Colon (tissue), 2 donors: Measurements from ENCODE around the gene BHLHE40.
"Not testable (repeated sequence)": the region's sequence is repeated elsewhere in the genome, so short reads cannot be mapped to it uniquely, and the experiment has no call there.

Source experiments
- FAIRE-seq: peaks from 2 replicates; lab custom pipeline; 2012; peaks lifted over from hg19 to GRCh38; lab: Jason Lieb, UNC
- donor health status: control.
- donor health status: control.

The BHLHE40 gene

DNA sequence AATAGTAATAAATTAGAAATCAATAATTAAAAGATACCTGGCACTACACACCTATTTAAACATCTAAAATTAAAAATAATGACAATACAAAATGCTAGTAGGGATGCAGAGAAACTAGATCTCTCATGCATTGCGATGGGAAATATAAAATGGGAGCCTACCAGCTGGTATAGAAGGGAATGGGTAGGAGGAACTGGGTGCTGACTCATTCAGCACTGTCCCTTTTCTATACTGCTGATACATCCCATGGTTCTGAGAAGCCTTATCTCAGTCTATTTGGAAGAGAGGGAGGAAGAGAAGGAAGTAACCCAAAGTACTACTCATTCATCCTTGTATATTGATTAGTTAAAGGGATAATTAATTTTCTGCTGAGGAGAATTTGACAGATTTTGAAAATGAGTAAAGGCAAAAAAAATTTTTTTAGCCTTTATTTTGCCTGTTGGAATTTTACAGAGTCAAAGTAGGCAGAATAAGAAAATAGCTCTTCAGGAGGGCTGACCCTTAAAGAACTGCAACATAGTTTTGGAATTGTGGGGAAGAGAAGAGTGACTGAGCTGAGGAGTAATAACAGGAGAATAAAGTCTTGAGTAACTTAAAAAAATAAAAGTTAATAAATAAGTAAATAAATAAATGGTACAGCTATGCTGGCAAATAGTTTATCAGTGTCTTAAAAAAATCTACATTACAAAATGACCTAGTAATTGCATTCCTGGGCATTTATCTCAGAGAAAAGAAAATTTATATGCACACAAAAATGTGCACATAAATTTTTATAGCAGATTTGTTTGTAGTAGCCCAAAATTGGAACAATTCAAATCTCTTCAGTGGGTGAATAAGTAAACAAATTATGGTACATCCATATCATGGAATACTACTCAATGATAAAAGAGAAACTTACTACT is 15.3 kb upstream of the BHLHE40 start:
- no peak for FAIRE-seq

DNA sequence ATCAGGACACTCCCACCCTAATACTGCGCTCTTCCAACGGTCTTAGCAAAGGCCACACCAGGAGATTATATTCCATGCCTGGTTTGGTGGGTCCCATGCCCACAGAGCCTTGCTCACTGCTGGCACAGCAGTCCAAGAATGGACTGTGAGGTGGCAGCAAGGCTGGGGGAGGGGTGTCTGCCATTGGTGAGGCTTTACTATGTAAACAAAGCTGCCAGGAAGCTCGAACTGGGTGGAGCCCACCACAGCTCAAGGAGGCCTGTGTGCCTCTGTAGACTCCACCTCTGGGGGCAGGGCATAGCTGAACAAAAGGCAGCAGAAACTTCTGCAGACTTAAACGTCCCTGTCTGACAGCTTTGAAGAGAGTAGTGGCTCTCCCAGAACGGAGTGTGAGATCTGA is 13.2 kb upstream of the BHLHE40 start:
- FAIRE-seq: not testable (repeated sequence)

DNA sequence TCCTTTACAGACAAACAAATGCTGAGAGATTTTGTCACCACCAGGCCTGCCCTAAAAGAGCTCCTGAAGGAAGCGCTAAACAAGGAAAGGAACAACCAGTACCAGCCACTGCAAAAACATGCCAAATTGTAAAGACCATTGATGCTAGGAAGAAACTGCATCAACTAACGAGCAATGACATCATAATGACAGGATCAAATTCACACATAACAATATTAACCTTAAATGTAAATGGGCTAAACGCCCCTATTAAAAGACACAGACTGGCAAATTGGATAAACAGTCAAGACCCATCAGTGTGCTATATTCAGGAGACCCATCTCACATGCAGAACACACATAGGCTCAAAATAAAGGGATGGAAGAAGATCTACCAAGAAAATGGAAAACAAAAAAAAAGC is 11.6 kb upstream of the BHLHE40 start:
- not testable (repeated sequence) for FAIRE-seq

DNA sequence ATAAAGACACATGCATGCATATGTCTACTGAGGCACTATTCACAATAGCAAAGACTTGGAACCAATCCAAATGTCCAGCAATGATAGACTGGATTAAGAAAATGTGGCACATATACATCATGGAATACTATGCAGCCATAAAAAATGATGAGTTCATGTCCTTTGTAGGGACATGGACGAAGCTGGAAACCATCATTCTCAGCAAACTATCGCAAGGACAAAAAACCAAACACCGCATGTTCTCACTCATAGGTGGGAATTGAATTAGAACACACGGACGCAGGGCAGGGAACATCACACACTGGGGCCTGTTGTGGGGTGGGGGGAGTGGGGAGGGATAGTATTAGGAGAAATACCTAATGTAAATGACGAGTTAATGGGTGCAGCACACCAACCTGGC is 7.8 kb upstream of the BHLHE40 start:
- FAIRE-seq: not testable (repeated sequence)

DNA sequence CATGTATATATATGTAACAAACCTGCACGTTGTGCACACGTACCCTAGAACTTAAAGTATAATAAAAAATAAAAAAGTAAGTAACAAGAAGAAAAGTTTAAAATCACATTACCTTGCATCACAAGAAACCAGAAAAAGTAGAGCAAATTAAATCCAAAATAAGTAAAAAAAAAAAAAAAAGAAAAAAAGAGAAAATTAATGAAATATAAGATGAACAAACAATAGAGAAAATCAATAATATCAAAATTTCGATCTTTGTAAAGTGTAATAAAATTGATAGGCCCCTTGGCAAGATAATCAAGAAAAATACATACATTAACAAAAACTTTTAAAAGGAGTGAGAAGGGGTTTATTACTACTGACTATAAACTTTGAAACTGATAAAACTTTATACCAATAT is 7.4 kb upstream of the BHLHE40 start:
- FAIRE-seq: no peak

DNA sequence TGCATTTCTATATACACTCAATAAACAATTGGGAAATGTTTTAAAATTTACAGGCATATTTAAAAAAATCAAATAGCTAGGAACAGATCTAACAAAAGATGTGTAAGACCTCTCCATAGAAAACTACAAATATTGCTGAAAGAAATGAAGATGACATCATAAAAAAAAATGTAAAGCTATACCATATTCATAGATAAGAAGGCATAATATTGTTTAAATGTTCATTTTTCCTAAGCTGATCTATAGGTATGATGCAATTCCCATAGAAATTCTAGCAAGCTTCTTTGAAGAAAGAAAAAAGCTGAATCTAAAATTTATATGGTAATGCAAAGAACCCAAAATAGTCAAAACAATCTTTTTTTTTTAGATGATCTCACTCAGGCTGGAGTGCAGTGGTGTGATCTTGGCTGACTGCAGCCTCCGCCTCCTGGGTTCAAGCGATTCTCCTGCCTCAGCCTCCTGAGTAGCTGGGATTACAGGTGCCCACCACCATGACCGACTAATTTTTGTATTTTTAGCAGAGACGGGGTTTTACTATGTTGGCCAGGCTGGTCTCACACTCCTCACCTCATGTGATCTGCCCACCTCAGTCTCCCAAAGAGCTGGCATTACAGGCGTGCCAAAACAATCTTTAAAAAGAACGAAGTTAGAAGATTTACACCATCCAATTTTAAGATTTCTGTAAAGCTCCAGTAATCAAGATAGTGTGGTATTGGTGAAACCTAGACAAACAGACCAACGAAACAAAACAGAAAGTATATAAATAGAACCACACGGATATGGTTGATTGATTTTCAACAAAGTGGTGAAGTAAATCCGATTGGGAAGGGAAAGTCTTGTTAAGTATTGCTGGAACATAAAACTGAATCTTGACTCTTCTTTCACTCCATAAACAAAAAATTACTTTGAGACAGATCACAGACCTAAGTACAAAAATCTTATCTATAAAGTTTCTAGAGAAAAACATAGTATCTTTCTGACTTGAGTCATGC is 6.3 kb upstream of the BHLHE40 start:
- no peak for FAIRE-seq

DNA sequence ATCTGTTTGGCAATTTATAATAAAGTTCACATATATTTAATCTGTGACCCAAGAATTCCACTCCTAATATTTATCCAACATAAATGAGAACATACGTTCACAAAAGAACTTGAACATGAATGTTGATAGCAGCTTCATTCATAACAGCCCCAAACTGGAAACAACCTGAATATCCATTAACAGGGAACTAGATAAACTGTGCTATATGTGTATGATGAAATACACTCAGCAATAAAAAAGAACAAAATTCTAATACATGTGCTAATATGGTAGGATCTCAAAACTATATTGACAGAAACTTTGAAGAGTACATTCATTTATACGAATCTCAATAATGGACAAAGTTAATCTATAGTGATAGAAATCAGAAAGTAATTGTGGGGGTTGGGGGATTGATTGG is 5.1 kb upstream of the BHLHE40 start:
- no peak for FAIRE-seq

DNA sequence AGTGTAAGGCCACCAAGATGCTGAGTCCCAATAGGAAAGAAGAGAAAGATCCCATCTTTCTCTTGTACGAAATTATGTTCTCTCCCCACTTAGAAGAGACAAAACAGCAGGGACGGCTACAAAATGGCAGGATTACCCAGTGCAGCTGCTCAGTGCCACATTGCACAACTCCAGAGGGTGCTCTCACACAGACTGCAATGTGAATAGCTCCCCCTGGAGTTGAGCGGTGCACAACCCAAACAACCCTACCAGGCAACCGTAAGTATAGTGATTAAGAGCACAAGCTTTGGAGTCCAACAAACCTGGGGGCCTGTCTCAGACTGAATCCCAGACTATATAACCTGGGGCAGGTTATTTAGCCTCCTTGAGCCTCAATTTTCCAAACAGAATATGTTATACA is 3.1 kb upstream of the BHLHE40 start:
- no peak for FAIRE-seq

DNA sequence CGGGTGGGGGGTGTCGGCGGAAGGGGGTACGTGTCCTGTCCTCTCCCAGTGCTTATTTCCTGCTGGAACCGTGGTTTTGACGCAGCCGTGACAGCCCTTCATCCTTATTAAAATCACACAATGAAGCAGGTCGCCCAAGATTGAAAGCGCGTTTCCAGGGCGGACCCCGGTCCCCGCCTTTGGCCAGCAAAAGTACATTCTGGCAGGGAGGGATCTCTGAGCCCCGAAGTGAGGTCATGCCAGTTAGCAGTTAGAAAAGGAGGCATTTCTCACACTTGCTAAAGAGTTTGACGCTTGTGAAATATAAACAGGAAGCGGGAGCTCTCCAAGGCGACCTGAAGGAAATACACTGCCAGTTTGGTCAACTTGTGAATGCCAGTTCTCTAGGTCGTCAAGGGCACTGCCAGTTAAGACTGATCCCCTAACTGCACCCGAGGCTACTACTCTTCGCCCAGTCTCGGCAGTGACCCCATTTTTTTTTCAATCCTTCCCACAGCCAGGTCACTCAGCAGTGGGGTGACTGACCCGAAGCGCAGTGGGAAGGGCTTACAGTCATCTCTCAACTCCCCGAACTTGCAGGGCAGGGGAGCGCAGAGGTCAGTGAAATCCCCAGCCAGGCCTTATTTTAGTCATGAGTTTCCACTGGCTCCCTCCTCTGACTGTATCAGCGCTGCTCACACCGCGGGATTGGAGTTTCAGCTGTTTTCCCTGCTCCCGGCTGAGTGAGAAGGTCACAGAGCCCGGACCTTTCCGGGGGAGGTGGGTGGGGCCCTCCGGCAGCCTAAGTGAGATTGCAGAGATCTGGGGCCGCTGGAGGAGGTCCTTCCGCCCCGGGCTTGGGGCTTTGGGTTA is 2.0 kb upstream of the BHLHE40 start:
- no peak for FAIRE-seq

DNA sequence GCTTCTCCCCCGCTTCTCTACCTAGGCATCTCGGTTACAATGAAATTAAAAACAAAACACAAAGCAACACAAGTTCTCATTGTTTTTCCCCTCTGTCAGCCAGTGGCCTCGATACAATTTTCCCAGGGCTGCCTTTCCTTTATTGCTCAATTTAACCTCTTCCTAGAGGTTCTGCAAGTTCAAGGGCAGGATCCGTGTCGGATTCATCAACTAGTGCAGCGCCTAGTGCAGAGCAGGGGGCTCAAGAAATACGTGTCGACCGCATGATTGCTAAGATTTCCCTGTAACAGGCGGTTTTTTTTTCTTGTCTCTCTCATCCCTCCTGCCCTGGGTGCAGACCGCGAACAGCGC is 1.4 kb upstream of the BHLHE40 start:
- FAIRE-seq: no peak

DNA sequence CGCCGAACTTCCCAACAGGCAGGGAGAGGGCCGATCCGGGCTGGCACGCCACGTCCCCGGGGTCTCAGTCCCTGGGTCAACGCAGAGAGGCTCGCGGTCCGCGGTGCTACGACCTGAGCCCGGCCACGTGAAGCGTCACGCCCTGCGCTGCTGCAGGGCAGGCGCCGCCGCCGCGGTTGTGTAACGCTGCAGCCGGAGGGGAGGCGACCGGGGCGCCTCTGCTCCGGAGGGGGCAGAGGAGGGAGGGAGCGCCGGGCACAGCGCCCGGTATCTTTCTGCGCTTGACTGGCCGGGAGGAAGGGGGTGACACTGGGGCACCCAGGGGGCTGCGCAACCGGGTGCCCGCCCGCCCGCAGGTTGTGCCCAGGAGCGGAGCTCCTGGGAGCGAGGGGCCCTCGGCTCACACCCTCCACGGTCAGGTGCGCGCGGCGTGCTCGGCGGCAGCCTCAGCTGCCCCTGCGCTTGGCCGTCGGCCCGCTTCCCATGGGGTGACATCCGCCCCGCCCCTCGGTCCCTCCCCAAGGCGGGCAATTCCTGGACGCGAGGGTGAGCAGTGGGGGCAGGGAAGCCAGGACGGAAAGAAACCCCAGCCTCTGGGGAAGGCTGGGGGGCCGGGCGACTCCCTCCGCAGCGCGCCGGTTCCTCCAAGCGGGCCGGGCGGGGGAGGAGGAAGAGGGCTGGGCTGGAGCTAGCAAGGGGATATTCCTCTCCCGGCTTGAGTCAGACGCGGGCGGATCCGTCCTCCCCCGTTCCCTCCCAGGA is 852 bp upstream of the BHLHE40 start:
- no peak for FAIRE-seq

DNA sequence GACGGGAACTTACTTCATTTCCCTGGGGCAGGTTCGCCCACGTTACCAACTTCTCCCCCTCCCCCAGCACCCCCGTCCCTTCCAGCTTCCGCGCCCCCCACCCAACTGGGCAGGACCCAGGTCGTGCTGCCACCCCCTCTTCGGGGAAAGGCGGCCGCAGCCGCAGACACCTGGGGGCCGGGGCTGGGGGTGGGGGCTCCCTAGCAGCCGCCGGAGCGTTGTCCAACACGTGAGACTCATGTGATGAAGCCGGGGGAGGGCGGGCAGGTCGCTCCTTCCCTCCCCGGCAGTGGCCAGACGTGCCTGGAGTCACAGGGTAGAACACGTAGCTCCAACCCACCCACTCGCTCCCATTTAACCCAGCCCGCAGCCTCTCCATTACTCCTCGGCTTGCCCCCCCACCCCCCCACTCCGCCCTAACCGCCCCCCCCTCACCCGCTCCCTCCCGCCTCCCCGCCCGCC is 240 bp upstream of the BHLHE40 start:
- no peak for FAIRE-seq

DNA sequence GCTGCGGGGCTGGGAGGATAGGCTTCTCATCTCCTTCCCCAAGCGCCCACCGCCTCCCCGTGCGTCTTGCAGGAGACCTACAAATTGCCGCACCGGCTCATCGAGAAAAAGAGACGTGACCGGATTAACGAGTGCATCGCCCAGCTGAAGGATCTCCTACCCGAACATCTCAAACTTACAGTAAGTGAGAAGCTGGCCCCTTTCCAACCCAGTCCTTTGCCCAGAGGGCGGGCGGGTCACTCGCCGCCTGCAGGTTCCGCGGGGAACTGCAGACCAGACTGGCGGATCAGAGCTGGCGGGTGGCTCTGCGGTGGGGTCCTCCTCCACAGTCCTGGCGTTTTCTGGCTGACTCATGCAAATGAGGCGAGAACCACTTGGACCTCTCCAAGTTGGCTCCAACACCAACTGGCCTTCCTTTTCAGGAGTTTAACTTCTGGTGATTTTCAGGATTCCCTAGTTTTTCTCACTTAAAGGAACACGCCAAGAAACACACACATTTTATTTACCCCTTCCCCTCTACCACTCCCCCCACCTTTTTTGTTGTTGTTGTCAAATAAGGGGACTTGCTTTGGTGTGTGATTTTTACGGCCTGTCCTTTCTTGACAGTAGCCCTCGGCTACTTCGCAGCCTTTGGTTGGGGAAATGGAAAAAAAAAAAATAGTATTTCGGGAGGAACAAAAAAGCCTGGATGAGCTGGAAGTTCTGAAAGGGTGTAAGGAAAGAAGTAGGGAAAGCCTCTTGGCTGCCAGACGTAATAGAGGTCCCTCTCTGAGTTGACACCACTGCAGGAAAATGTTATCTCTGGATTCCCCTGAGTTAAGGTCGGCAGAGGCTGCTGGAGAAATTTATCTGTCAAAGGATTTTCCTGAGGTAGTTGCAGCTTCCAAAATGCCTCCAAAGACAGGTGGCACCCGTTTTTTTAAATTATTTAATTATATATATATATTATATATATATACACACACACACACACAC is 1.3 kb downstream of the BHLHE40 start:
- no peak for FAIRE-seq

DNA sequence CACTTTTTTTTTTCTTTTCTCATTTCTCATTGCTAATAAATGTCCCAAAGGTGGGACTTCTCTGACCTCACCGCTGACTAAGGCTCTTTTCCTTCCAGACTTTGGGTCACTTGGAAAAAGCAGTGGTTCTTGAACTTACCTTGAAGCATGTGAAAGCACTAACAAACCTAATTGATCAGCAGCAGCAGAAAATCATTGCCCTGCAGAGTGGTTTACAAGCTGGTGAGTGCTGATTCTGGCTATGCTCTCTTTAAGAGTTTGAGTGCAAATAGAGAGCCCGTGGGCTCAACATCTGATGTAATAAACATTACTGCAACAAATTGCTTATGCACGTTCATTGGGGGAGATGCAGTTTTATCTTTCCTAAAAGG is 2.0 kb downstream of the BHLHE40 start:
- no peak for FAIRE-seq

DNA sequence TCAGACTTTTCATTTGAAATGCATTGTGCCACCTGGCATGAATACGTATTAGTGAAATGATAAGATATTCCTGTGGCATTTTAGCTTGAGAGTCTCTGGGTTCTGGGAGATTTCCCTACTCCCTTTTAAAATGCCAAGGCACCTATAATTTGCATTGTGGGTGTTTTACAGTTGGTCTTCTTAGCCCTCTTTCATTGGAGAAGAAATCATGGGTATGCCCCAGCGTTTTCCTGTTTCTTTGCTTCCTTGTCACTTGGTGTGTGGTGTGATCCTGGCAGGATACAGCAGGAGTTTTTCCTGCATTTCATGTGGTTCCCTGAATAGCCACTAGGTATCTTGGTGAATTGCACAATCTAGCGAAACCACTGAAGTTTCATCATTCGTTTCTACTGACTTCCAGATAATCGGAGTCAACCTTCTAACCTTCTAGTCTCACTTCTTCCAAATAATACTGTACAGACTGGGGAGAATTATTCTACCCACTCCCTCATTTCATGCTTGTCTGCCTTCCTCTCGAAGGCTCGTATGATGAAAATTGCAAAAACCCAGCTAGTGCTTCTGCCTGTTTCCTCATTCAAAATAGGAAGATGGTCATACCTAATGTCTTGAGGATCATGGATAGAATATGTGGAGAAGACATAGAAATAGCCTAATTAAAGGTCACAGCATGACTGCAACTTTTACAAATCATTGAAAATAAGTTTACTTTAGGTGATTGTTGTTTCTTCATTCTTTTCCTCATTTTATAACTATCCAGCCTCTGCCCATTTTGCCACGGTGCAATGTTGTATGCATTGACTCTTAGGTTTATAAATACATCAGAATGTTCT is 2.6 kb downstream of the BHLHE40 start:
- no peak for FAIRE-seq

DNA sequence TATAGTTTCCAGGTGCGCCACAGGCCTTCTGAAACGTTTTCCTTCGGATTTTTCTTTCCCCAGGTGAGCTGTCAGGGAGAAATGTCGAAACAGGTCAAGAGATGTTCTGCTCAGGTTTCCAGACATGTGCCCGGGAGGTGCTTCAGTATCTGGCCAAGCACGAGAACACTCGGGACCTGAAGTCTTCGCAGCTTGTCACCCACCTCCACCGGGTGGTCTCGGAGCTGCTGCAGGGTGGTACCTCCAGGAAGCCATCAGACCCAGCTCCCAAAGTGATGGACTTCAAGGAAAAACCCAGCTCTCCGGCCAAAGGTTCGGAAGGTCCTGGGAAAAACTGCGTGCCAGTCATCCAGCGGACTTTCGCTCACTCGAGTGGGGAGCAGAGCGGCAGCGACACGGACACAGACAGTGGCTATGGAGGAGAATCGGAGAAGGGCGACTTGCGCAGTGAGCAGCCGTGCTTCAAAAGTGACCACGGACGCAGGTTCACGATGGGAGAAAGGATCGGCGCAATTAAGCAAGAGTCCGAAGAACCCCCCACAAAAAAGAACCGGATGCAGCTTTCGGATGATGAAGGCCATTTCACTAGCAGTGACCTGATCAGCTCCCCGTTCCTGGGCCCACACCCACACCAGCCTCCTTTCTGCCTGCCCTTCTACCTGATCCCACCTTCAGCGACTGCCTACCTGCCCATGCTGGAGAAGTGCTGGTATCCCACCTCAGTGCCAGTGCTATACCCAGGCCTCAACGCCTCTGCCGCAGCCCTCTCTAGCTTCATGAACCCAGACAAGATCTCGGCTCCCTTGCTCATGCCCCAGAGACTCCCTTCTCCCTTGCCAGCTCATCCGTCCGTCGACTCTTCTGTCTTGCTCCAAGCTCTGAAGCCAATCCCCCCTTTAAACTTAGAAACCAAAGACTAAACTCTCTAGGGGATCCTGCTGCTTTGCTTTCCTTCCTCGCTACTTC is 3.8 kb downstream of the BHLHE40 start:
- no peak for FAIRE-seq

DNA sequence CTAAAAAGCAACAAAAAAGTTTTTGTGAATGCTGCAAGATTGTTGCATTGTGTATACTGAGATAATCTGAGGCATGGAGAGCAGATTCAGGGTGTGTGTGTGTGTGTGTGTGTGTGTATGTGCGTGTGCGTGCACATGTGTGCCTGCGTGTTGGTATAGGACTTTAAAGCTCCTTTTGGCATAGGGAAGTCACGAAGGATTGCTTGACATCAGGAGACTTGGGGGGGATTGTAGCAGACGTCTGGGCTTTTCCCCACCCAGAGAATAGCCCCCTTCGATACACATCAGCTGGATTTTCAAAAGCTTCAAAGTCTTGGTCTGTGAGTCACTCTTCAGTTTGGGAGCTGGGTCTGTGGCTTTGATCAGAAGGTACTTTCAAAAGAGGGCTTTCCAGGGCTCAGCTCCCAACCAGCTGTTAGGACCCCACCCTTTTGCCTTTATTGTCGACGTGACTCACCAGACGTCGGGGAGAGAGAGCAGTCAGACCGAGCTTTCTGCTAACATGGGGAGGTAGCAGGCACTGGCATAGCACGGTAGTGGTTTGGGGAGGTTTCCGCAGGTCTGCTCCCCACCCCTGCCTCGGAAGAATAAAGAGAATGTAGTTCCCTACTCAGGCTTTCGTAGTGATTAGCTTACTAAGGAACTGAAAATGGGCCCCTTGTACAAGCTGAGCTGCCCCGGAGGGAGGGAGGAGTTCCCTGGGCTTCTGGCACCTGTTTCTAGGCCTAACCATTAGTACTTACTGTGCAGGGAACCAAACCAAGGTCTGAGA is 4.7 kb downstream of the BHLHE40 start:
- no peak for FAIRE-seq
